HG03066 (cell line): ENCODE measurements around the gene GPR137C.
"Not testable (repeated sequence)": the region's sequence is repeated elsewhere in the genome, so short reads cannot be mapped to it uniquely, and the experiment has no call there.

Source experiments
- ATAC-seq: cut with Tn5 transposase; IDR thresholded peaks from one replicate; pipeline ENCODE4 v1.9.1; 2021; ENCODE audit warnings: low read depth; ENCODE audit not compliant: unreplicated experiment

Gene GPR137C

DNA sequence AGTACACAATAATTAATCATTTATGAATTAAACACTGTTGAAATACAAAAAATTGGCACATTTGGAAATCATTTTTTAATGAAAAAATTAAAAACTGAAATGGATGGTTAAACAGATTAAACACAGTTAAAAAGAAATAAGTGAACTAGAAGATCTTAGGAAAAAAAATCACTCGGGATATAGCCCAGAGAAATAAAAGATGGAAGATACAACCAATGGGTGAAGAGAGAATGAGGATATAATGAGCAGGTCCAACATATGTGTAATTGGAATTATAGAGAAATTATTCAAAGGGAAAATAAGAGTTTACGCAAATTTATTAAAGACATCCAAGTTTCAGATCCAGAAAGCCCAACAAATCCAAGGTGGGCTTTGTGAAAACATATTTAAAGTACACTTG, 6.1 kb downstream of the GPR137C start:
- no peak for ATAC-seq

- ATAC-seq, result no peak
These were observed 10.5 kb downstream of the GPR137C start for GRCh38 chr14:52563120-52563519.

DNA sequence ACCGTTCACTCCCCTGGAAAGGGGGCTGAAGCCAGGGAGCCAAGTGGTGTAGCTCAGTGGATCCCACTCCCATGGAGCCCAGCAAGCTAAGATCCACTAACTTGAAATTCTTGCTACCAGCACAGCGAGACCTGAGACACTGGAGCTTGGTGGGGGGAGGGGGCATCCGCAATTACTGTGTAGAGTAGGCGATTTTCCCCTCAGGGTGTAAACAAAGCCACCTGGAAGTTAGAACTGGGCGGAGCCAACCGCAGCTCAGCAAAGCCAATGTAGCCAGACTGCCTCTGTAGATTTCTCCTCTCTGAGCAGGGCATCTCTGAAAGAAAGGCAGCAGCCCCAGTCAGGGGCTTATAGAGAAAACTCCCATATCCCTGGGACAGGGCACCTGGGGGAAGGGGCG, 15.8 kb downstream of the GPR137C start:
- not testable (repeated sequence) for ATAC-seq

DNA sequence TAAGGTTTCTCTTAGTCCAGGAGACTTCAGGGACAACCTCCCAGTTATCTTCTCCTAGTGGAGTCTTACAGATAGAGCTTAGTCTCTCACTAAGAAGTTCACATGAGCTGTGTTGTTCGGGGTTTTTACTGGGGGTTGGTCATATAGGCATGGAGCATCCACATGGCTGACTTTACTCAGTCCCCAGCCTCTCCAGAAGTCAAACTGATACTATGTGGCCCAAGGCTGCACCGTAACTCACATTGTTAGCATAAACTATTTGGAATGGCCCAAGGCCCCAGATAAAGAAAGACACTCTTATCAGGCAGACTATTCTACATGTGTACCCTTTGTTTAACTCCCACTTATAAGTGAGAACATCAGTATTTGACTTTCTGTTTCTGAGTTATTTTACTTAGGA, 23.2 kb downstream of the GPR137C start:
- no peak for ATAC-seq

GRCh38 chr14:52583544-52583943, 30.9 kb downstream of the GPR137C start:
- ATAC-seq, result no peak

- ATAC-seq, result no peak
These were observed 37.0 kb downstream of the GPR137C start for GRCh38 chr14:52589646-52590045.

DNA sequence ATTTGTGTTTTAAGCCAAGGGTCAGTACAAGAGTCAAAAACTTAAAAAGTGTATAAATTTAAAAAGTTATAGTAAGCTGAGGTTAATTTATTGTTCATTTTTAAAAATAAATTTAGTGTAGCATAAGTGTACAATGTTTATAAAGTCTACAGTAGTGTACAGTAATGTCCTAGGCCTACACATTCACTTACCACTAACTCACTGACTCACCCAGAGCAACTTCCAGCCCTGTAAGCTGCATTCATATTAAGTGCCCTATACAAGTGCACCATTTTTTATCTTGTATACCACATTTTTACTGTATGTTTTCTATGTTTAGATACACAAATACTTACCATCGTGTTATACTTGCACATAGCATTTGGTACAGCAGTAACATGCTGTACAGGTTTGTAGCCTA, 37.7 kb downstream of the GPR137C start:
- no peak for ATAC-seq

GRCh38 chr14:52596320-52596719, 43.7 kb downstream of the GPR137C start:
- no peak for ATAC-seq

- ATAC-seq, result no peak
These were observed 44.2 kb downstream of the GPR137C start for GRCh38 chr14:52596861-52597260.

DNA sequence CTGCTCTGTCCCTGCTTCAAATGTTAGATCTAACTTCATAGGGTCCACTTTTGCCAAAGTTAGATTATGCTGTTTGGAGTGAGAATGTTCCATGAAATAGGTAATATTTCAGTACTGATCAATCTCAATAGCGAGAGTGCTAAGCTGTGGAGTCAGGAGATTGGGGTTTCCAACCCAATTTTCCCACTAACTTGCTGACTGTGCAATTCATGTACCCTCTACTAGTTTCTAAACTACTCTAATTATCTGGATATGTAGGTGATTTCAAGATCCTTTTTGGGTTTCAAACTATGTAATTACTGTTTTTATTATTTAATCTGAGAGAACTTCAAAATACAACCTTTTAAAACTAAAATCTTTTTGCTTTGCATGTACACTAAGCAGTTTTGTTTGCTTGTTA, 45.9 kb downstream of the GPR137C start:
- ATAC-seq, result no peak

DNA sequence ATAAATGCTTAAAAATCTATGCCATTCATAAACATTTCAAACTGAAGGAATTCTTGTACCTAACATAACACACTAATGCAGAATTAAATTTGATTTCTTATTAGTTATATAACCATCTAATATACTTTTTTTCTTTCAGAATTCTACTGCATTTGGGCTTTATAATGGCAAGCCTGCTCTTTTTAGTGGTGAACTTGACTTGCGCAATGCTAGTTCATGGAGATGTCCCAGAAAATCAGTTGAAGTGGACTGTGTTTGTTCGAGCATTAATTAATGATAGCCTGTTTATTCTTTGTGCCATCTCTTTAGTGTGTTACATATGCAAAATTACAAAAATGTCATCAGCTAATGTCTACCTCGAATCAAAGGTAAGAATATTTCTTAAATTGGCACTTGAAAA, 47.3 kb downstream of the GPR137C start:
- ATAC-seq, result no peak

DNA sequence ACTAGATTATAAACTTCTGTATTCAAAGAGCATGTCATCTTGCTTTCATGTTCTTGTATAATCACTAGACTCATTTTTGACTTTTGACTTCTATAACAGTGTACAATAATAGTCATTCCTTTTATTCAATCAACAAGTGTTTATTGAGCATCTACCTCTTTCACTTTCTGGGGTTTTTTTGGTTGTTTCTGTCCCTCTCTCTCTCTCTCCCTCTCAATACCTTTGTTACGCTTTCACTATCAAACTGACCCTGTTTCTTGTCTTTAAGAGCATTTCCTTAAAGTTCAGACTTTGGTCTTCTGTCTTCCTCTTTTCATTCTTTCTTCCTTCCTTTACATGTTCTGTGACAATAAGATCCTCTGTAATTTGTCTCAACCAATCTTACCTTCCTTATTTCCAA, 49.5 kb downstream of the GPR137C start:
- ATAC-seq, result no peak

DNA sequence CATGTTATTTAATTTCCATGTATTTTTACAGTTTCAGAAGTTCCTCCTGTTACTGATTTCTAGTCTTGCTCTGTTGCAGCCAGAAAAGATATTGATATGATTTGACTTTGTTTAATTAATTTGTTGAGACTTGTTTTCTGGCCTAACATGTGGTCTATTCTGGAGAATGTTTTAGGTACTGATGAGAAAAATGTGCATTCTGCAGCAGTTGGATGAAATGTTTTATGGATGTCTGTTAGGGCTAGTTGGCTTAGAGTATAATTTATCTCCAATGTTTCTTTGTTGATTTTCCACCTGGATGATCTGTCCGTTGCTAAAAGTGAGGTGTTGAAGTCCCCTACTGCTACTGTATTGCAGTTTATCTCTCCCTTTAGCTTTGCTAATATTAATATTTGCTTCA, 54.4 kb downstream of the GPR137C start:
- no peak for ATAC-seq

- no peak for ATAC-seq
These were observed 56.9 kb downstream of the GPR137C start for GRCh38 chr14:52609445-52610044.

DNA sequence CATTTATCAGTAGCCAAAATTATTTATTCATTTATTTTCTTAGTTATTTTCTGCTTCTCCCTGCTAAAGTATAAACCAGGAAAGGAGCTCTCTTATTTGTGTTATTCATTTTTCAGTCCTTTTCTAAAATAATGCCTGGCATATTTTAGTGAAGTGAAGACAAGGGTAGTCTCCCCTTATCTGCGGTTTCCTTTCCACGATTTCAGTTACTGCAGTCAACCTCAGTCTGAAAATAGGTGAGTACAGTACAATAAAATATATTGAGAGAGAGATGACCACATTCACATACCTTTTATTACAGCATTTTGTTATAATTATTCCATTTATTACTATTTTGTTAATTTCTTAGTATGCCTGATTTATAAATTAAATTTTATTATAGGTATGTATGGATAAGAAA, 57.6 kb downstream of the GPR137C start:
- ATAC-seq, result no peak

GRCh38 chr14:52618602-52619001, 66.0 kb downstream of the GPR137C start:
- no peak for ATAC-seq

DNA sequence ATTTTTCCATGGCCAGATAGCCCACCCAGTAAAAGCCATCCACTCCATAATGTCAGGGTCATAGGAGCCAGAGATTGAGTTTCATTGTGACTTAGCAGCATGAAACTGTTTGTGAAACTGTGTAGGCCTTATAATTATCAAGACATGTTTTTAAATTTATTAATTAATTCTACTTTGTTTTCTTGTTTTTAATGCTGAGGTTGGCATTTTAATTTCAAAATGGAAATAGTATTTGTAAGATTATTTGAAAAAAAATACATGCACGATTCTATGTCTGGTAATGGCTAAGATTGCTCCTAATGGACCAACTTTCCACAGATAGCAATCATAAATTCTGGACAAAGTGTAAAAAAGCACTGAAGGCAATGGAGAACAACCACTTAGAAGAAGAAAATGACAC, 67.1 kb downstream of the GPR137C start:
- no peak for ATAC-seq

DNA sequence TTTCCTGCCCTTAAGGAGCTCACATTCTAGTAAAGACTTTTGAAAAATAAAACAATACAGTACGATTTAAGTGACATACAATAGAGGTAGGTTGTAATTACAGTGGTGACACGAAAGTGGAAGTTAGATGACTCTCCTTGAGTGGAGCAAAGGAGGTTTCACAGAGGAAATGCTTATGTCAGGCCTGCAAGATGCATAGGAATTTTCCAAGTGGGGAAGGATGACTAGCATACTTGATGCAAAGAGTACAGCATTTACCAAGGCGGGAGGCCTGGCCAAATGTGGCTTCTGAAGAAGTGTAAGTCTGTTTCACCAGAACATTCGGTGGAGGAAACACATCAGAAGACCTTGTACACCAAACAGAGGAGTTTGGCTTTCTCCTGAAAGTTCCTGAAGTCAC, 87.5 kb downstream of the GPR137C start:
- no peak for ATAC-seq

DNA sequence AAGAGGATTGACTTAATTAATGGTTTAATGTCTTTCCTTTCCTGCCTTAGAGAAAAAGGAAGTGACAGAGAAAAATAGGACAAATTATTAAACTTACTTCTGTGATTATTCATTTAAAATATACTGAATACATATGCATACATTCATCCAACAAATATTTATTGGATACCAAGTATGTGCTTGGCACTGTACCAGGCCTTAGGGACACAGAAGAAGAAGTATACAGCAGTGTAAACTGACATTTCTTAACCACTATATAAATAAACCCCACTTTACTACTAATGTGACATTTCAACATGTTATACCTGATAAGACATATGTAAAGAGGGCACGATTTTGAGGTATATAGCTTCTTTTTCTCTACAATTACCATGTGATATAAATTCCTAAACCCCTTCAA, 89.1 kb downstream of the GPR137C start:
- no peak for ATAC-seq

DNA sequence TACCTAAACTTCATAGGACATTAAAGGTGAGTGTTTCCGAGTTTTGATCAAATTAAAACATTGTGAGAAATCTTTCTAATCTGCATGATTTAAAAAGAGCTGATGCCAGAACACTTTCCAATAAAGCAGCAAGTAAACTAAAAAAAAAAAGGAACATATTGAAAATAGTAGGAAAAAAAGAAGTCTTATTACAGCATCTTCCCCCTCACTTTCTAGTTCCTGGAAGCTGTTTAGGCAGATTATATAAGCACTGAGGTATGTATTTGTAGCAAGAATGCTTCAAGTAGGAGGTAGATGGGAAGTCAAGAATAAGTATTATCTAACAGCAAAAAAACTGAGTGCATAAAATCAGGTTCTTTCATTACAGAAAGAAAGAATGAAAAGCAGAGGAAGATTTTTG, 96.9 kb downstream of the GPR137C start:
- no peak for ATAC-seq

GRCh38 chr14:52650774-52651173, 98.1 kb downstream of the GPR137C start:
- ATAC-seq, result no peak

- no peak for ATAC-seq
These were observed 104.3 kb downstream of the GPR137C start for GRCh38 chr14:52656905-52657304.

DNA sequence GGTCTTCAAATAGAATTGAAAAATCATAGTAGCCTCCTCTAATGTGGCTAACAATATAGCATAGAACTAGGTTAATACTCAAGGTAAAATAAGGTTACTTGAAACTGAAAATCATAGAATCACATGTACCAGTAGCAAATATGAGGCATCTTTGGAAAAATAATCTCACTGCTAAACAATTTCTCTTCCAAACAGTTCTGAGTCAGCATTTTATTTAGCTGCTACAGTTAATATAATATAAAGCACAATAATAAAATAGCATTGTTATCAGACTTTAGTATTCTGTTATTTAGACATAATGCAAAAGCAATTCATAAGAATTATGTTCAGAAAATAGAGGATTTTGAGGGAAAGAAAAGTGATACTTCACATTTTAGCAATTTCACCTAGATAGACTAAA, 107.7 kb downstream of the GPR137C start:
- ATAC-seq, result no peak
